HG03280 (cell line): ENCODE data around the gene FOXO6.

Source experiments
- ATAC-seq: cut with Tn5 transposase; IDR thresholded peaks from one replicate; pipeline ENCODE4 v1.9.1; 2021; ENCODE audit warnings: mild to moderate bottlenecking, moderate library complexity; ENCODE audit not compliant: unreplicated experiment

Gene FOXO6

GRCh38 chr1:41364442-41365319 lies 3.4 kb downstream of the FOXO6 start:
- ATAC-seq: no peak

- no peak for ATAC-seq
Measured at GRCh38 chr1:41365320-41365633, 4.0 kb downstream of the FOXO6 start.

- no peak for ATAC-seq
Measured at GRCh38 chr1:41365772-41366454, 4.7 kb downstream of the FOXO6 start.

GRCh38 chr1:41366455-41367287 lies 5.4 kb downstream of the FOXO6 start:
- no peak for ATAC-seq

- no peak for ATAC-seq
Measured at GRCh38 chr1:41367288-41367642, 6.0 kb downstream of the FOXO6 start.

- ATAC-seq: no peak
Measured at GRCh38 chr1:41368366-41368765, 7.1 kb downstream of the FOXO6 start.

GRCh38 chr1:41368801-41369200 lies 7.6 kb downstream of the FOXO6 start:
- ATAC-seq: no peak

GRCh38 chr1:41369531-41369930 lies 8.3 kb downstream of the FOXO6 start:
- no peak for ATAC-seq

GRCh38 chr1:41370225-41370624 lies 9.0 kb downstream of the FOXO6 start:
- ATAC-seq: no peak

- ATAC-seq: no peak
Measured at GRCh38 chr1:41370756-41371420, 9.7 kb downstream of the FOXO6 start.

GRCh38 chr1:41371630-41372599 lies 10.7 kb downstream of the FOXO6 start:
- no peak for ATAC-seq

- no peak for ATAC-seq
Measured at GRCh38 chr1:41372600-41372993, 11.4 kb downstream of the FOXO6 start.

- no peak for ATAC-seq
Measured at GRCh38 chr1:41373373-41373772, 12.1 kb downstream of the FOXO6 start.

- no peak for ATAC-seq
Measured at GRCh38 chr1:41374711-41375110, 13.5 kb downstream of the FOXO6 start.

- no peak for ATAC-seq
Measured at GRCh38 chr1:41377397-41377796, 16.2 kb downstream of the FOXO6 start.

GRCh38 chr1:41378222-41378621 lies 17.0 kb downstream of the FOXO6 start:
- ATAC-seq: no peak

GRCh38 chr1:41378999-41379737 lies 17.9 kb downstream of the FOXO6 start:
- no peak for ATAC-seq

- ATAC-seq: no peak
Measured at GRCh38 chr1:41379738-41380130, 18.5 kb downstream of the FOXO6 start.

GRCh38 chr1:41380195-41380594 lies 19.0 kb downstream of the FOXO6 start:
- no peak for ATAC-seq
